Thyroid gland (tissue), 4 donors: ENCODE measurements around the gene NT5C3A. TPM values are rescaled to one million over a fixed set of nuclear protein-coding genes. Genes with fewer than 3 reads are reported as not detected.
"Not testable (repeated sequence)": the region's sequence is repeated elsewhere in the genome, so short reads cannot be mapped to it uniquely, and the experiment has no call there.

Experiments used
- DNase-seq, 2 donors: peaks; one replicate each; pipeline ENCODE4 v3.0.0-alpha.2; 2019
- H3K27ac ChIP-seq, 3 donors: fragments of 200-600 bp; sonication (generic); 1 replicate in 2 of 3; 2 replicates in 1 of 3; pipeline ENCODE4 v1.5.1; 2016 to 2019; ENCODE audit warnings: mild to moderate bottlenecking in 1 of 3, moderate library complexity in 1 of 3
- H3K27me3 ChIP-seq: fragments of 200-600 bp; sonication (generic); one replicate; pipeline ENCODE4 v1.5.1; 2019
- H3K36me3 ChIP-seq, 2 donors: fragments of 200-600 bp; sonication (generic); one replicate each; pipeline ENCODE4 v1.5.1; 2016 to 2019
- H3K4me1 ChIP-seq, 2 donors: fragments of 200-600 bp; sonication (generic); one replicate each; pipeline ENCODE4 v1.5.1; 2017 to 2019
- H3K4me3 ChIP-seq, 3 donors: fragments of 200-600 bp; sonication (generic); replicated peaks in 1 of 3; 1 replicate in 2 of 3; 2 replicates in 1 of 3; pipeline ENCODE4 v1.5.1; 2016; ENCODE audit warnings: mild to moderate bottlenecking in 1 of 3
- H3K9me3 ChIP-seq: fragments of 200-600 bp; sonication (generic); one replicate; pipeline ENCODE4 v1.5.1; 2017
- WGBS, 2 donors: methylation state at CpG; one replicate each; pipeline ENCODE4 v1.1.5; 2017; 5-methylcytosine and 5-hydroxymethylcytosine counted together
- intact Hi-C: fragments of 100-400 bp; cut with DNase I; formaldehyde crosslinking; loops from one replicate; pipeline ENCODE4 v1.15.1; 2023
- small RNA-seq: library from RNA; depleted of rRNA; stranded (forward); fragments of <200 nt; gene quantifications from one replicate; pipeline ENCODE3, GENCODE V24; 2016
- total RNA-seq, 4 donors: library from RNA; depleted of rRNA; stranded (reverse); fragments of >200 nt; gene quantifications; one replicate each; pipeline ENCODE4 v1.2.3, GENCODE V29; 2016
- TF ChIP-seq, protein P1 (sequence below), 6 experiments: fragments of 200-600 bp in 3 of 6; fragments of 450-650 bp in 3 of 6; sonication (generic) in 3 of 6; IDR thresholded peaks; one replicate each; pipeline ENCODE4 v1.5.1; 2016 to 2019; ENCODE audit warnings: antibody characterized with exemption in 6 of 6, mild to moderate bottlenecking in 2 of 6, inconsistent platforms in 1 of 6, moderate library complexity in 1 of 6

Gene NT5C3A
- total RNA-seq, 4 donors from 2014 or later = 28.8 to 40.3 (median 30.2) TPM

DNA sequence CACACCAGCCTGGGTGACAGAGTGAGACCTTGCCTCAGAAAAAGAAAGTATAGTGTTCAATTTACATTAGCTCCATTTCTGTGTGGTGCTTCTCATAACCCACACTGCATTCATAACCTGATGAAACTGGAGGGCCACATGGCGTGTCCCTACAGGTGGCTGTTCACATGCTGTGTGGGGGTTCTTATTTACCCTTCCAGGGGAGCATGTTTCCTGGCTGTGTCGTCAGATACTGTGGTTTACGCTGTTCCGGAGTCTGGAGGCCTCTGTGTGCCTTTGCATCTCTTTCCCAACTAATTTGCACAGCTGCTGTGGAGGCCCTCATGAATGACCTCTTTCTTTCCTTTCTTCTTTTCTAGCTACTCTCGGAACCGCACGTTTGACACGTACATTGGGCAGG is 74.4 kb downstream of the NT5C3A start:
- H3K27me3 ChIP-seq, H3K36me3 ChIP-seq, H3K4me3 ChIP-seq, H3K9me3 ChIP-seq, H3K4me1 ChIP-seq, DNase-seq, H3K27ac ChIP-seq, intact Hi-C loops: not testable (repeated sequence)
- 93 to 97% methylated on average over 5 to 8 of the region's 8 CpGs for WGBS, 2 donors

DNA sequence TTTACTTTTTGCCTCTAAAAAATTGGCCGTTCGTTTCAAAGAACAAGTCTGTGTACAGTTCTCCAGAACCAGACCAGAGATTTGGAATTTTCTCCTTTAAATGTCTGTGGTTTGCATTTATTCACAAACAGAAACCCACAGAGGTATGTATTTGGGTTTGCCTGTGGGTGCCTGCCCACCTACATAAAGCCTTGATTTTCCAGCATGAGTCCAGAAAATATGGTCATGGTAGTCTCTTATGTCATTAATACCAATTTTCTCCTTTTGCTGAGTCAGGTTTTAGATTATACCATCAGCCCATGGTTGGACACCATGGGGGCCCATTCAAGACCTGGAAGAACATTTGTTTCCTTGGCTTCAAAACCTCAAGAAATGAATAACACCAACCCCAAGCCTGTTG is 82.7 kb downstream of the NT5C3A start:
- WGBS, 2 donors = no CpG with 5 or more reads among the region's 2 CpGs
- H3K27ac ChIP-seq, H3K27me3 ChIP-seq, intact Hi-C loops, DNase-seq, H3K4me3 ChIP-seq, H3K4me1 ChIP-seq, H3K9me3 ChIP-seq, H3K36me3 ChIP-seq: not testable (repeated sequence)

DNA sequence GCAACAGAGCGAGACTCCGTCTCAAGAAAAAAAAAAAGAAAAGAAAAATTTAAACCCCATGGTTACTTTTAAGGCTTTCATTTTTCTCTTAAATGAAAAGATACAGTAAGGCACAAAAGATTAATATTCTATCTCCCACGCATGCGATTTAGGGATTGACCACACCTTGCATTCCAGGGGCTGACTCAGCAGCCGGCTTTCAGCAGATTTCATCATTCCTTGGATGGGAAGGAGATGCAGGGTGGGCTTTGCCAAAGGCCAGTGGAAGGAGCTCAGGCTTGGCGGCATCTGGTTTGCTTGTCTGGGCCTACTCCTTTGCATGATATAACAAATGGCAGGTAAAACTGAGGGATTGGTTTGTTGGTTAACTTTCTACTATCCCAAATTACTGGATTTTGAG is 83.3 kb downstream of the NT5C3A start:
- H3K9me3 ChIP-seq, H3K4me1 ChIP-seq, H3K36me3 ChIP-seq, DNase-seq, H3K4me3 ChIP-seq, H3K27me3 ChIP-seq, intact Hi-C loops, H3K27ac ChIP-seq: not testable (repeated sequence)
- WGBS, 2 donors = 94% methylated on average over 6 of the region's 6 CpGs

DNA sequence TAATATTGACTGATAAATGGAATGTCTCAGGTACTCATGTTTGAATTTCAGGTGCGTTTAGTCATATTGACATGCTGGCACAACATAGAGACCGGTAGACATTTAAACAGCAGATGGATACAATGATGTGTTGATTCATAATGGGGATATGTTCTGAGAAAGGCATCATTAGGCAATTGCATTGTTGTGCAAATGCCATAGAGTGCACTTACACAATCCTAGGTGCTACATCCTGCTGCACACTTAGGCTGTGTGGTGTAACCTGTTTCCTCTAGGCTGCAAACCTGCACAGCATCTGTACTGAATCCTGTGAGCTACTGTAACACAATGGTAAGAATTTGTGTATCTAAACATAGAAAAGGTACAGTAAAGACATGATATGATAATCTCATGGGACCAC is 85.4 kb downstream of the NT5C3A start:
- H3K27me3 ChIP-seq, H3K4me1 ChIP-seq, H3K4me3 ChIP-seq, H3K9me3 ChIP-seq, intact Hi-C loops, H3K36me3 ChIP-seq, H3K27ac ChIP-seq, DNase-seq: not testable (repeated sequence)
- 94 to 97% methylated on average over 2 of the region's 2 CpGs for WGBS, 2 donors

DNA sequence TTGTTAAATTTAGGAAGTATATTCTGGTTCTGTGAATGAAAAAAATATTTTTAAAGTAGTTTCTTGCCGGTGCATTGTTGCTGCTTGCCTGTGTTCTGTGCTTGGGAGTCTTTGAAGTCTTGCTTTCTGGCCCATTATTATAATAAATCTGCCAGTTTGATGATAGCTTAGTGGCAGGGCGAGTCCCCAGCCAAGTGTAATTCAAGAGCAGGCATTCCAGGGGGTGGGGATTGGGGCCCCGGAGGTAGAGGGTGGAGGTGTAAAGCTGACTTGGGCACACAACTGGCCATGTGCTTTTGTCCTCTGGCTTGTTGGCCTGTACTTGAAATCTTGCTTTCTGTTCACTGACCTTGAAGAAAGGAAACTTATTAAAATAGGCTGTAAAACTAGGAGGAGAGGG is 90.6 kb downstream of the NT5C3A start:
- peak in 1 of 2 donors; percentile 11 for DNase-seq
- H3K9me3 ChIP-seq, H3K27me3 ChIP-seq, H3K4me1 ChIP-seq, H3K36me3 ChIP-seq, intact Hi-C loops, H3K27ac ChIP-seq, H3K4me3 ChIP-seq: not testable (repeated sequence)
- WGBS, 2 donors = 25 to 39% methylated on average over 3 of the region's 3 CpGs

DNA sequence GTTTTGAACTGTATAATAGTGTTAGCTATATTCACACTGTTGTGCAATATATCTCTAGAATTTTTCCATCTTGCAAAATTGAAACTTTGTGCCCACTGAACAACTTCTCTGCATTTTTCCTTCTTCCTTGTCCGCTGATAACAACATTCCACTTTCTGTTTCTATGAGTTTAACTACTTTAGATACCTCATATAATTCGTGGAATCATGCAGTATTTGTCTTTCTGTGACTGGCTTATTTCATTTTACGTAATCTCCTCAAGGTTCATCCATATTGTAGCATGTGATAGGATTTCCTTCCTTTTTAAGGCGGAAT is 95.4 kb downstream of the NT5C3A start:
- intact Hi-C loops, H3K36me3 ChIP-seq, DNase-seq, H3K9me3 ChIP-seq, H3K27me3 ChIP-seq, H3K4me3 ChIP-seq, H3K27ac ChIP-seq: not testable (repeated sequence)
- peaks cover 0 to 10% of the 10 kb centered on the region in 2 donors for H3K4me1 ChIP-seq
- 88 to 92% methylated on average over 4 of the region's 4 CpGs for WGBS, 2 donors

DNA sequence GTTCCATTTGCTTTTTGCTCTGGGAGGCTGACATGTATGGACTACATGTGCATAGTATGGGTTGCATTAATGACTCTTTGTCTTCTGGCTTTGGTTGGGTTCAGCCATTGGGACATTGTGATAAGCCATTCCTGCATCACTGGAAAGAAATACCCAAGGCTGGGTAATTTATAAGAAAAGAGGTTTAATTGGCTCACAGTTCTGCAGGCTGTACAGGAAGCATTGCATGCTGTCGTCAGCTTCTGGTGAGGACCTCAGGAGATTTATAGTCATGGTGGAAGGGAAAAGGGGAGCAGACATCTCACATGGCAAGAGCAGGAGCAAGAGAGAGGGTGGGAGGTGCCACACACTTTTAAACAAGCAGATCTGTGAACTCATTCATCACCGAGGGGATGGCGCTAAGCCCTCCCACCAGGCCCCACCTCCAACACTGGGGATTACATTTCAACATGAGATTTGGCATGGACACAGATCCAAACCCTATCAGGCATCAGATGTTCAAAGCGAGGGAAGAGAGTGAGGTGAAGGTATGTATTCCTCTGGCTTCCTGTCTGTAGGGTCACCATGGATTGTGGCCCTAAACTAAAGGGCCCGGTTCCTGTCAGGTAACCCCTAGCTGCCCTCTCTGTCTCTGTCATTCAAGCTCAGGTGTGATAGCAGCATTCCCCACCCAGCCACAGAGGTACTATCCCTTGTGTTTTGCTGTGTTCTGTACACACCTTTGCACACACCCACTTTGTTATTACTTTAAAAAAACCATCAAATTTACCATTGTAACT is 95.9 kb downstream of the NT5C3A start:
- H3K4me3 ChIP-seq = not testable (repeated sequence)

DNA sequence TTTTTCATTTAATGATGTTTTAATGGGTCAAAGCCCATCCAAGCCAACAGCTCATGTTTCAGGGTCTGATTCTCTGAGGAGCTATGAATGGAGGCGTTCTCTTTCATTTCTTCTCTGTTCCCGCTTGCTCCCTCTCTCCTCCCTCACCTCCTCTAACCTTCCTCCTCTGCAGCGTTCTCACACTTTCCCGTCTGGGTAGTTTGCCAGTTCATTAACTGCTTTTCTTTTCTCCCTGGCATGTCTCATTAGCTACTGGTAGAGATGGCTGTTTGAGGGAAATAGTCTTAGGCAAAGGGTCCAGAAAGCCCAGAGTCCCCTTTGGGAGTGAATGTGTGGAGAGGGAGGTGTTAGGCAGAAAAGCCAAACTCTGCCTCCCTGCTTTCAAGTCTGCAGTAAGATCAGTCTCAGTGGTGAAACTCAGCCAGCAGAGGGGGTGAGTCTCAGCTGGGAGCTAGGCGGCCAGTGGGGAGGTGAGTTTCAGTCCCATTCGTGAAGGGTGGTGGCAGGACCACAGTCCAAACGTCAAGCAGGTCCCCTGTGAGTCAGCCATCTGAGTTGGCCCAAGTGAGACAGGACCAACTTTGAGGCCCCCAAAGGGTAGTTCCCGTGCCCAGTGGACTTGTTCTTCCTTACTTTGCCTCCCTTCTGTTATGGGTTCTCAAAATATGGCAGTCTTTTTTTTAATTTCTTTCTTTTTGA is 98.0 kb downstream of the NT5C3A start:
- H3K36me3 ChIP-seq, intact Hi-C loops, DNase-seq, H3K27ac ChIP-seq, H3K4me1 ChIP-seq, H3K9me3 ChIP-seq, H3K4me3 ChIP-seq, H3K27me3 ChIP-seq: not testable (repeated sequence)
- WGBS, 2 donors = 22 to 31% methylated on average over 7 to 8 of the region's 8 CpGs
- TF ChIP-seq, protein P1, sequence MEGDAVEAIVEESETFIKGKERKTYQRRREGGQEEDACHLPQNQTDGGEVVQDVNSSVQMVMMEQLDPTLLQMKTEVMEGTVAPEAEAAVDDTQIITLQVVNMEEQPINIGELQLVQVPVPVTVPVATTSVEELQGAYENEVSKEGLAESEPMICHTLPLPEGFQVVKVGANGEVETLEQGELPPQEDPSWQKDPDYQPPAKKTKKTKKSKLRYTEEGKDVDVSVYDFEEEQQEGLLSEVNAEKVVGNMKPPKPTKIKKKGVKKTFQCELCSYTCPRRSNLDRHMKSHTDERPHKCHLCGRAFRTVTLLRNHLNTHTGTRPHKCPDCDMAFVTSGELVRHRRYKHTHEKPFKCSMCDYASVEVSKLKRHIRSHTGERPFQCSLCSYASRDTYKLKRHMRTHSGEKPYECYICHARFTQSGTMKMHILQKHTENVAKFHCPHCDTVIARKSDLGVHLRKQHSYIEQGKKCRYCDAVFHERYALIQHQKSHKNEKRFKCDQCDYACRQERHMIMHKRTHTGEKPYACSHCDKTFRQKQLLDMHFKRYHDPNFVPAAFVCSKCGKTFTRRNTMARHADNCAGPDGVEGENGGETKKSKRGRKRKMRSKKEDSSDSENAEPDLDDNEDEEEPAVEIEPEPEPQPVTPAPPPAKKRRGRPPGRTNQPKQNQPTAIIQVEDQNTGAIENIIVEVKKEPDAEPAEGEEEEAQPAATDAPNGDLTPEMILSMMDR (IDR thresholded peaks at IDR 0.05) = peak in 2 of 6 experiments; percentile 20 to 40

More for the DNA sequence above, 95.9 kb downstream of the NT5C3A start:
- intact Hi-C loops, H3K9me3 ChIP-seq, H3K36me3 ChIP-seq, H3K27ac ChIP-seq, H3K4me1 ChIP-seq, DNase-seq, H3K27me3 ChIP-seq: not testable (repeated sequence)
- 78 to 86% methylated on average over 4 to 5 of the region's 5 CpGs for WGBS, 2 donors

Small RNA genes lying within 50 kb of the gene (small RNA-seq; reads per million reads assigned to genes)
- not detected for gene RN7SL505P
- gene RNU6-388P = not detected
- gene RPS29P14 = not detected

Other genes starting within 250 kb of the NT5C3A start
- gene KBTBD2, start 171.0 kb downstream of the NT5C3A start, total RNA-seq = 10 to 100 TPM; 35.1 to 49.8 (median 42.5) TPM
- 100 to 1,000 TPM in 3 of 4 donors, 10 to 100 TPM in 1; 94.7 to 139 (median 123) TPM for gene FKBP9, start 105.3 kb downstream of the NT5C3A start, total RNA-seq
- 10 to 100 TPM in 3 of 4 donors, 1 to 10 TPM in 1; 8.7 to 23.5 (median 12.8) TPM for gene RP9, start 46.6 kb upstream of the NT5C3A start, total RNA-seq
- 10 to 100 TPM; 59.2 to 84.8 (median 73.1) TPM for gene BBS9, start 66.8 kb upstream of the NT5C3A start, total RNA-seq